Neural progenitor cell (in vitro differentiated cells): ENCODE data around the gene MAP2K1. TPM values are rescaled to one million over a fixed set of nuclear protein-coding genes. Genes with fewer than 3 reads are reported as not detected.

Experiments
- DNase-seq: peaks from one replicate; pipeline ENCODE4 v3.0.0-alpha.2; 2016; ENCODE audit warnings: low spot score
- H2AFZ ChIP-seq: fragments of 200-600 bp; sonication (generic); replicated peaks from 2 replicates; pipeline ENCODE4 v1.6.1; 2016; ENCODE audit warnings: antibody characterized with exemption
- H3F3A ChIP-seq: fragments of 200-600 bp; sonication (generic); 2 replicates; pipeline ENCODE4 v1.6.1; 2016; ENCODE audit warnings: antibody characterized with exemption, low read depth
- H3K27ac ChIP-seq: fragments of 200-600 bp; sonication (generic); 2 replicates; pipeline ENCODE4 v1.5.1; 2016; ENCODE audit warnings: mild to moderate bottlenecking
- H3K27me3 ChIP-seq: fragments of 200-600 bp; sonication (generic); 2 replicates; pipeline ENCODE4 v1.6.1; 2016; ENCODE audit warnings: mild to moderate bottlenecking, moderate library complexity
- H3K36me3 ChIP-seq: fragments of 200-600 bp; sonication (generic); 2 replicates; pipeline ENCODE4 v1.5.1; 2016
- H3K4me1 ChIP-seq: fragments of 200-600 bp; sonication (generic); 2 replicates; pipeline ENCODE4 v1.6.1; 2016; ENCODE audit warnings: mixed run types
- H3K4me2 ChIP-seq: fragments of 200-600 bp; sonication (generic); 2 replicates; pipeline ENCODE4 v1.6.1; 2016
- H3K4me3 ChIP-seq: fragments of 200-600 bp; sonication (generic); 2 replicates; pipeline ENCODE4 v1.5.1; 2016
- H3K79me2 ChIP-seq: fragments of 200-600 bp; sonication (generic); 2 replicates; pipeline ENCODE4 v1.6.1; 2016; ENCODE audit warnings: low read depth
- H3K9ac ChIP-seq: fragments of 200-600 bp; sonication (generic); 2 replicates; pipeline ENCODE4 v1.6.1; 2016
- H3K9me3 ChIP-seq: fragments of 200-600 bp; sonication (generic); 2 replicates; pipeline ENCODE4 v1.5.1; 2016; ENCODE audit warnings: low read depth
- H4K20me1 ChIP-seq: fragments of 200-600 bp; sonication (generic); 2 replicates; pipeline ENCODE4 v1.6.1; 2016; ENCODE audit warnings: low read depth
- H3K27ac Mint-ChIP-seq: 3 replicates; pipeline ENCODE4 v1.8.0; 2021; ENCODE audit warnings: mixed read lengths
- H3K27me3 Mint-ChIP-seq: 2 replicates; pipeline ENCODE4 v1.8.0; 2022; ENCODE audit warnings: low read depth, mild to moderate bottlenecking, inconsistent platforms, moderate library complexity, mixed read lengths; ENCODE audit not compliant: insufficient read depth
- H3K36me3 Mint-ChIP-seq: 3 replicates; pipeline ENCODE4 v1.8.0; 2021; ENCODE audit warnings: mixed read lengths
- H3K4me1 Mint-ChIP-seq: 3 replicates; pipeline ENCODE4 v1.8.0; 2021; ENCODE audit warnings: mixed read lengths
- H3K4me3 Mint-ChIP-seq: 3 replicates; pipeline ENCODE4 v1.8.0; 2021; ENCODE audit warnings: mild to moderate bottlenecking, moderate library complexity, mixed read lengths
- H3K9me3 Mint-ChIP-seq: 3 replicates; pipeline ENCODE4 v1.8.0; 2020; ENCODE audit warnings: mixed read lengths
- CTCF ChIP-seq: fragments of 200-600 bp; sonication (generic); IDR thresholded peaks from 2 replicates; pipeline ENCODE4 v1.5.1; 2017; ENCODE audit warnings: antibody characterized with exemption, mild to moderate bottlenecking
- EZH2 ChIP-seq: fragments of 200-600 bp; sonication (generic); IDR thresholded peaks from 2 replicates; pipeline ENCODE4 v1.6.1; 2017; ENCODE audit warnings: antibody characterized with exemption, mild to moderate bottlenecking, moderate library complexity
- EZH2phosphoT487 ChIP-seq: fragments of 200-600 bp; sonication (generic); IDR thresholded peaks from 2 replicates; pipeline ENCODE4 v1.6.1; 2017; ENCODE audit warnings: antibody characterized with exemption
- total RNA-seq: library from RNA; depleted of rRNA; stranded (reverse); fragments of >200 nt; gene quantifications from 2 replicates; pipeline ENCODE4 v1.2.3, GENCODE V29; 2015; ENCODE audit warnings: low replicate concordance

Gene MAP2K1
- total RNA-seq, 1 donor from 2014 or later = 55.2 TPM

DNA sequence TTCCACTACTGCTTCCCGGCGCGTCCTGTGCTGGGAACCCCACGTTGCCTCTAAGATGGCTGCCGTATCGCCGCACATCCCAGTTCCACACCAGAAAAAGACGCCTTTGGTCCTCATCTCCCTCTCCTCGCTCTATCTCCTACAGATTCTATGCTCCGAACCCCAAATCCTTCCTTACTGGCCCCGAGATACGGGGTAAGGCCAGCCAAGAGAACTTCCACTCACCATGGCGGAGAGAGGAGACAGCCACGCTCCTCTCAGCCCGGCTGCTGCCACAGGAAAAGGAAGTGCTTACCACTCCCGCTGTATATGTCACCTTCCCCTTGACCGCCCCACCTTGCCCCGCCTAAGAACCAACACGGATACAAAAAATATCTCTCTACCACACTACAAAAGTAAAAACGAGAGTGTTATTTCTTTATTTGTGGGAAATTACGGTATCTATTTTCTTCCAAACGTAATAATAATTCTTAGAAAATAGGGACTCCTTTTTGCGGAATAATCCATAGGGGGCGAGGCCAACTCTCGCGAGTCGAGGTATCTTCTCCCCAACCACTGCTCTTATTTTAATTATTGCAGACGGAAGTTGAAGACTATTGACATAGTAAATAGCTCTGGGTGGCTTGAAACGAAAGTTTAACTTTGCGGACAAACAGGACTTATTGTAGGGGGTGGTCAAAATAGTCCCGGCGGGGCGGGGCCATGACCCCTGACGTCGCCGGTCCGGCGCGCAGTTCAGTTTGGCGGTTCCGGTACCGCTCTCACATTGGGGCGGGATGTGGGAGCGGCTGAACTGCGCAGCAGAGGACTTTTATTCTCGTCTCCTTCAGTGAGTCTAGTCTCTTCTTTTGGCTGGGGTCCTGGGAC, 118.1 kb downstream of the MAP2K1 start, which contains the start of the genes RPL4 and ZWILCH:
RPL4 (minus strand) TSS at position 293 of the 867 bp plus-strand sequence; CDS start at position 228, 65 bp downstream.
ZWILCH (plus strand) TSS at position 764 of the 867 bp plus-strand sequence; CDS start at position 777, 13 bp downstream.
- peak; percentile 65 for DNase-seq
- Histone ChIP-seq H3K4me3 (peak within 1 kb of the TSS; percentile 87), H3K4me1 (peaks cover 17% of the 10 kb centered on the region), H3K9ac (peak within 1 kb of the TSS; percentile 96), H3K79me2 (peaks cover 90% of the 10 kb centered on the region), H4K20me1 (peaks cover 48% of the 10 kb centered on the region), H3K36me3 (peaks cover 18% of the 10 kb centered on the region), H2AFZ (peak within 1 kb of the TSS; percentile 99), H3K4me2 (peak within 1 kb of the TSS; percentile 97), H3K9me3 (no peaks in the 10 kb centered on the region), H3F3A (peaks cover 53% of the 10 kb centered on the region), H3K27ac (peak within 1 kb of the TSS; percentile 93), H3K27me3 (no peaks in the 10 kb centered on the region)
- peak within 1 kb of the TSS; percentile 99 for H3K27ac Mint-ChIP-seq
- no peaks in the 10 kb centered on the region for H3K9me3 Mint-ChIP-seq
- peaks cover 21% of the 10 kb centered on the region for H3K36me3 Mint-ChIP-seq
- peaks cover 26% of the 10 kb centered on the region for H3K4me1 Mint-ChIP-seq
- peaks cover 2% of the 10 kb centered on the region for H3K27me3 Mint-ChIP-seq
- TF ChIP-seq EZH2phosphoT487 (no peak), EZH2 (no peak), CTCF (no peak)
- peak within 1 kb of the TSS; percentile 100 for H3K4me3 Mint-ChIP-seq

GRCh38 chr15:66505430-66505811, 118.7 kb downstream of the MAP2K1 start:
- H3F3A ChIP-seq = peaks cover 47% of the 10 kb centered on the region
- Mint-ChIP-seq H3K27me3 (peaks cover 2% of the 10 kb centered on the region), H3K27ac (peak overlapping the region; percentile 99), H3K4me3 (peak overlapping the region; percentile 100), H3K9me3 (no peaks in the 10 kb centered on the region), H3K36me3 (peaks cover 17% of the 10 kb centered on the region), H3K4me1 (peaks cover 26% of the 10 kb centered on the region)
- H3K4me2 ChIP-seq = peak overlapping the region; percentile 97
- H3K36me3 ChIP-seq = peaks cover 14% of the 10 kb centered on the region
- TF ChIP-seq EZH2phosphoT487 (no peak), CTCF (no peak), EZH2 (no peak)
- H2AFZ ChIP-seq = peak overlapping the region; percentile 99
- peak overlapping the region; percentile 96 for H3K9ac ChIP-seq
- H3K79me2 ChIP-seq = peaks cover 89% of the 10 kb centered on the region
- no peaks in the 10 kb centered on the region for H3K27me3 ChIP-seq
- H3K4me3 ChIP-seq = peak overlapping the region; percentile 87
- peaks cover 42% of the 10 kb centered on the region for H4K20me1 ChIP-seq
- peaks cover 17% of the 10 kb centered on the region for H3K4me1 ChIP-seq
- H3K9me3 ChIP-seq = no peaks in the 10 kb centered on the region
- peak; percentile 61 for DNase-seq
- H3K27ac ChIP-seq = peak overlapping the region; percentile 93

GRCh38 chr15:66505818-66506217, 119.1 kb downstream of the MAP2K1 start:
- H2AFZ ChIP-seq = peak overlapping the region; percentile 99
- peak overlapping the region; percentile 96 for H3K9ac ChIP-seq
- peaks cover 43% of the 10 kb centered on the region for H3F3A ChIP-seq
- DNase-seq = no peak
- Mint-ChIP-seq H3K9me3 (no peaks in the 10 kb centered on the region), H3K27me3 (peaks cover 2% of the 10 kb centered on the region), H3K4me1 (peaks cover 26% of the 10 kb centered on the region), H3K36me3 (peaks cover 17% of the 10 kb centered on the region), H3K27ac (peak overlapping the region; percentile 57), H3K4me3 (peak overlapping the region; percentile 100)
- H3K27me3 ChIP-seq = no peaks in the 10 kb centered on the region
- no peaks in the 10 kb centered on the region for H3K9me3 ChIP-seq
- H4K20me1 ChIP-seq = peaks cover 38% of the 10 kb centered on the region
- peak overlapping the region; percentile 87 for H3K4me3 ChIP-seq
- H3K4me2 ChIP-seq = peak overlapping the region; percentile 97
- H3K27ac ChIP-seq = no peak overlapping the region
- H3K36me3 ChIP-seq = peaks cover 13% of the 10 kb centered on the region
- H3K4me1 ChIP-seq = peaks cover 17% of the 10 kb centered on the region
- peaks cover 85% of the 10 kb centered on the region for H3K79me2 ChIP-seq
- TF ChIP-seq CTCF (no peak), EZH2phosphoT487 (no peak), EZH2 (no peak)
